Progenitor cell of endocrine pancreas (in vitro differentiated cells): ENCODE results near the gene GALNTL6. TPM values are rescaled to one million over a fixed set of nuclear protein-coding genes. Genes with fewer than 3 reads are reported as not detected.

Source experiments
- DNase-seq: peaks from one replicate; pipeline ENCODE4 v3.0.0; 2021; ENCODE audit warnings: low spot score; ENCODE audit not compliant: unreplicated experiment
- H3K27ac Mint-ChIP-seq: 2 replicates; pipeline ENCODE4 v1.8.0; 2021; ENCODE audit warnings: mild to moderate bottlenecking, moderate library complexity, mixed read lengths
- H3K27me3 Mint-ChIP-seq: 2 replicates; pipeline ENCODE4 v1.8.0; 2021; ENCODE audit warnings: mixed read lengths
- H3K36me3 Mint-ChIP-seq: 2 replicates; pipeline ENCODE4 v1.8.0; 2022; ENCODE audit warnings: mixed read lengths; ENCODE audit not compliant: insufficient read depth
- H3K4me1 Mint-ChIP-seq: 2 replicates; pipeline ENCODE4 v1.8.0; 2021; ENCODE audit warnings: low read depth, mixed read lengths
- H3K4me3 Mint-ChIP-seq: 2 replicates; pipeline ENCODE4 v1.8.0; 2021; ENCODE audit warnings: low read depth, mild to moderate bottlenecking, moderate library complexity, mixed read lengths
- H3K9me3 Mint-ChIP-seq: 2 replicates; pipeline ENCODE4 v1.8.0; 2021; ENCODE audit warnings: low read depth, mixed read lengths
- CTCF ChIP-seq: fragments of 200-600 bp; sonication (generic); IDR thresholded peaks from one replicate; pipeline ENCODE4 v1.5.0; 2021; ENCODE audit warnings: antibody characterized with exemption, mild to moderate bottlenecking; ENCODE audit not compliant: unreplicated experiment
- total RNA-seq: library from RNA; stranded (reverse); gene quantifications from 2 replicates; pipeline ENCODE4 v1.2.1, GENCODE V29; 2021

The GALNTL6 gene
- total RNA-seq, 1 donor from 2014 or later, result 0.14 TPM

GRCh38 chr4:171929477-171929876, 116.3 kb downstream of the GALNTL6 start:
- Mint-ChIP-seq H3K27ac (no peak overlapping the region), H3K4me1 (no peaks in the 10 kb centered on the region), H3K36me3 (no peaks in the 10 kb centered on the region), H3K27me3 (no peaks in the 10 kb centered on the region), H3K9me3 (no peaks in the 10 kb centered on the region), H3K4me3 (no peak overlapping the region)
- no peak for DNase-seq
- no peak for TF ChIP-seq CTCF

- H3K36me3 Mint-ChIP-seq, result no peaks in the 10 kb centered on the region
- H3K27me3 Mint-ChIP-seq, result no peaks in the 10 kb centered on the region
- H3K9me3 Mint-ChIP-seq, result no peaks in the 10 kb centered on the region
- H3K4me3 Mint-ChIP-seq, result no peak overlapping the region
- H3K4me1 Mint-ChIP-seq, result no peaks in the 10 kb centered on the region
- DNase-seq, result no peak
- no peak overlapping the region for H3K27ac Mint-ChIP-seq
- TF ChIP-seq CTCF, result no peak
These were observed 116.7 kb downstream of the GALNTL6 start for GRCh38 chr4:171929907-171930306.

GRCh38 chr4:171932238-171932637, 119.0 kb downstream of the GALNTL6 start:
- Mint-ChIP-seq H3K36me3 (no peaks in the 10 kb centered on the region), H3K4me3 (no peak overlapping the region), H3K9me3 (no peaks in the 10 kb centered on the region), H3K27me3 (no peaks in the 10 kb centered on the region), H3K27ac (no peak overlapping the region), H3K4me1 (no peaks in the 10 kb centered on the region)
- TF ChIP-seq CTCF, result no peak
- no peak for DNase-seq

GRCh38 chr4:171940656-171941055, 127.5 kb downstream of the GALNTL6 start:
- no peak for TF ChIP-seq CTCF
- Mint-ChIP-seq H3K4me3 (no peak overlapping the region), H3K36me3 (no peaks in the 10 kb centered on the region), H3K9me3 (no peaks in the 10 kb centered on the region), H3K27me3 (no peaks in the 10 kb centered on the region), H3K27ac (no peak overlapping the region), H3K4me1 (no peaks in the 10 kb centered on the region)
- no peak for DNase-seq

- no peak for DNase-seq
- no peak overlapping the region for H3K4me3 Mint-ChIP-seq
- no peaks in the 10 kb centered on the region for H3K4me1 Mint-ChIP-seq
- no peak for TF ChIP-seq CTCF
- no peak overlapping the region for H3K27ac Mint-ChIP-seq
- no peaks in the 10 kb centered on the region for H3K27me3 Mint-ChIP-seq
- no peaks in the 10 kb centered on the region for H3K9me3 Mint-ChIP-seq
- H3K36me3 Mint-ChIP-seq, result no peaks in the 10 kb centered on the region
These were observed 134.2 kb downstream of the GALNTL6 start for GRCh38 chr4:171947400-171947799.
